ENCODE measurements around the gene NOL4L. TPM values are rescaled to one million over a fixed set of nuclear protein-coding genes. Genes with fewer than 3 reads are reported as not detected.
A peak's percentile ranks its signal among the peaks of the same experiment; 100 is the strongest.

The NOL4L gene
- total RNA-seq, 1 donor from 2014 or later: 44.1 TPM

GRCh38 chr20:32539026-32539816 lies 45.9 kb downstream of the NOL4L start:
- no peak overlapping the region for H3K4me3 ChIP-seq (ENCODE audit: low read depth, low read length)
- TF ChIP-seq CTCF (conservative IDR thresholded peaks at IDR 0.05; ENCODE audit: low read depth, low read length): no peak
- no peak for DNase-seq (ENCODE audit: low read depth)

- H3K4me3 ChIP-seq (ENCODE audit: low read depth, low read length): no peak overlapping the region
- DNase-seq (ENCODE audit: low read depth): no peak
- no peak for TF ChIP-seq CTCF (conservative IDR thresholded peaks at IDR 0.05; ENCODE audit: low read depth, low read length)
These were observed 46.6 kb downstream of the NOL4L start for GRCh38 chr20:32538526-32538939.

- H3K4me3 ChIP-seq (ENCODE audit: low read depth, low read length): no peak overlapping the region
- TF ChIP-seq CTCF (conservative IDR thresholded peaks at IDR 0.05; ENCODE audit: low read depth, low read length): no peak
- no peak for DNase-seq (ENCODE audit: low read depth)
These were observed 47.2 kb downstream of the NOL4L start for GRCh38 chr20:32537657-32538525.

- TF ChIP-seq CTCF (conservative IDR thresholded peaks at IDR 0.05; ENCODE audit: low read depth, low read length): no peak
- peak overlapping the region; percentile 30 for H3K4me3 ChIP-seq (ENCODE audit: low read depth, low read length)
- no peak for DNase-seq (ENCODE audit: low read depth)
These were observed 48.1 kb downstream of the NOL4L start for GRCh38 chr20:32536851-32537656.

GRCh38 chr20:32535953-32536823 lies 48.9 kb downstream of the NOL4L start:
- peak overlapping the region; percentile 27 for H3K4me3 ChIP-seq (ENCODE audit: low read depth, low read length)
- TF ChIP-seq CTCF (conservative IDR thresholded peaks at IDR 0.05; ENCODE audit: low read depth, low read length): no peak
- no peak for DNase-seq (ENCODE audit: low read depth)
